ENCODE results near the gene HNMT. TPM values are rescaled to one million over a fixed set of nuclear protein-coding genes. Genes with fewer than 3 reads are reported as not detected.
"Not testable (repeated sequence)": the region's sequence is repeated elsewhere in the genome, so short reads cannot be mapped to it uniquely, and the experiment has no call there.

Gene HNMT
- total RNA-seq, 1 experiment from 2014 or later: 16.6 TPM

- no peak overlapping the region for H3K4me3 ChIP-seq
- POLR2A ChIA-PET (ENCODE audit: unreplicated experiment): no interaction called here
- H3K27ac ChIP-seq: no peak overlapping the region
- no peaks in the 10 kb centered on the region for H4K20me1 ChIP-seq (ENCODE audit: insufficient read depth)
- peaks cover 14% of the 10 kb centered on the region; the same call in 1 of the 2 replicates for H3K9me3 ChIP-seq (ENCODE audit: insufficient read depth, low read depth)
- no peaks in the 10 kb centered on the region for H3K4me1 ChIP-seq (replicated peaks; ENCODE audit: insufficient read depth)
- H2AFZ ChIP-seq: no peak overlapping the region
- no TSS peak for BruUV-seq (replicated peaks)
- TF ChIP-seq EZH2 (IDR thresholded peaks at IDR 0.05; ENCODE audit: low read depth) (no peak), CTCF (conservative IDR thresholded peaks at IDR 0.05) (no peak)
- H3K79me2 ChIP-seq (ENCODE audit: low read depth): no peaks in the 10 kb centered on the region
- no peak for DNase-seq
- H3K36me3 ChIP-seq (ENCODE audit: low read depth): no peaks in the 10 kb centered on the region
- no peaks in the 10 kb centered on the region for H3F3A ChIP-seq (ENCODE audit: insufficient read depth, low read depth)
- CTCF ChIA-PET: no interaction called here
- intact Hi-C loops (cut with micrococcal nuclease; ENCODE audit: unreplicated experiment): no loop called here
- no peak overlapping the region for H3K4me2 ChIP-seq
- no peaks in the 10 kb centered on the region for H3K27me3 ChIP-seq (ENCODE audit: insufficient read depth, low read depth)
- H3K9me2 ChIP-seq (ENCODE audit: insufficient read depth): no peaks in the 10 kb centered on the region
Observed at GRCh38 chr2:137991078-137991477, 26.8 kb downstream of the HNMT start.

- intact Hi-C loops (cut with micrococcal nuclease; ENCODE audit: unreplicated experiment): no loop called here
- POLR2A ChIA-PET (ENCODE audit: unreplicated experiment): no interaction called here
- Histone ChIP-seq H3K79me2 (ENCODE audit: low read depth) (no peaks in the 10 kb centered on the region), H2AFZ (no peak overlapping the region), H3K36me3 (ENCODE audit: low read depth) (no peaks in the 10 kb centered on the region), H3F3A (ENCODE audit: insufficient read depth, low read depth) (no peaks in the 10 kb centered on the region), H3K4me3 (no peak overlapping the region), H3K9me2 (ENCODE audit: insufficient read depth) (no peaks in the 10 kb centered on the region), H3K27ac (no peak overlapping the region), H3K9me3 (ENCODE audit: insufficient read depth, low read depth) (peaks cover 14% of the 10 kb centered on the region; the same call in 1 of the 2 replicates), H4K20me1 (ENCODE audit: insufficient read depth) (no peaks in the 10 kb centered on the region), H3K4me1 (replicated peaks; ENCODE audit: insufficient read depth) (no peaks in the 10 kb centered on the region), H3K4me2 (no peak overlapping the region), H3K27me3 (ENCODE audit: insufficient read depth, low read depth) (no peaks in the 10 kb centered on the region)
- CTCF ChIA-PET: no interaction called here
- no TSS peak for BruUV-seq (replicated peaks)
- TF ChIP-seq EZH2 (IDR thresholded peaks at IDR 0.05; ENCODE audit: low read depth): no peak
- TF ChIP-seq CTCF (conservative IDR thresholded peaks at IDR 0.05): no peak
- DNase-seq: no peak
Observed at GRCh38 chr2:137992039-137992646, 27.9 kb downstream of the HNMT start.

- H3K27me3 ChIP-seq (ENCODE audit: insufficient read depth, low read depth); POLR2A ChIA-PET (ENCODE audit: unreplicated experiment); intact Hi-C loops (cut with micrococcal nuclease; ENCODE audit: unreplicated experiment); DNase-seq; H3K4me2 ChIP-seq; H3K27ac ChIP-seq; CTCF ChIA-PET; H3K4me1 ChIP-seq (replicated peaks; ENCODE audit: insufficient read depth); H3K36me3 ChIP-seq (ENCODE audit: low read depth); BruUV-seq (replicated peaks); H2AFZ ChIP-seq; H3F3A ChIP-seq (ENCODE audit: insufficient read depth, low read depth); H3K79me2 ChIP-seq (ENCODE audit: low read depth); H3K9me2 ChIP-seq (ENCODE audit: insufficient read depth); H3K4me3 ChIP-seq; H4K20me1 ChIP-seq (ENCODE audit: insufficient read depth): not testable (repeated sequence)
- H3K9me3 ChIP-seq (ENCODE audit: insufficient read depth, low read depth): peaks cover 14% of the 10 kb centered on the region; the same call in 1 of the 2 replicates
Observed at GRCh38 chr2:137993715-137994476, 29.6 kb downstream of the HNMT start.

GRCh38 chr2:137995368-137995767, 31.1 kb downstream of the HNMT start:
- intact Hi-C loops (cut with micrococcal nuclease; ENCODE audit: unreplicated experiment): not testable (repeated sequence)

GRCh38 chr2:137996158-137996557, 31.9 kb downstream of the HNMT start:
- H3K36me3 ChIP-seq (ENCODE audit: low read depth); POLR2A ChIA-PET (ENCODE audit: unreplicated experiment); DNase-seq; H3K27ac ChIP-seq; H3K79me2 ChIP-seq (ENCODE audit: low read depth); CTCF ChIA-PET; intact Hi-C loops (cut with micrococcal nuclease; ENCODE audit: unreplicated experiment); BruUV-seq (replicated peaks); H3F3A ChIP-seq (ENCODE audit: insufficient read depth, low read depth); H3K4me2 ChIP-seq; H4K20me1 ChIP-seq (ENCODE audit: insufficient read depth); H3K27me3 ChIP-seq (ENCODE audit: insufficient read depth, low read depth); H3K4me1 ChIP-seq (replicated peaks; ENCODE audit: insufficient read depth); H2AFZ ChIP-seq; H3K9me2 ChIP-seq (ENCODE audit: insufficient read depth); H3K4me3 ChIP-seq: not testable (repeated sequence)
- peaks cover 14% of the 10 kb centered on the region; the same call in 1 of the 2 replicates for H3K9me3 ChIP-seq (ENCODE audit: insufficient read depth, low read depth)

More at GRCh38 chr2:137995368-137995767, 31.1 kb downstream of the HNMT start:
- DNase-seq; H3K4me3 ChIP-seq; BruUV-seq (replicated peaks); H4K20me1 ChIP-seq (ENCODE audit: insufficient read depth); H3K27me3 ChIP-seq (ENCODE audit: insufficient read depth, low read depth); H3K9me2 ChIP-seq (ENCODE audit: insufficient read depth); H3K4me1 ChIP-seq (replicated peaks; ENCODE audit: insufficient read depth); H3K27ac ChIP-seq; H2AFZ ChIP-seq; H3K4me2 ChIP-seq; POLR2A ChIA-PET (ENCODE audit: unreplicated experiment); H3F3A ChIP-seq (ENCODE audit: insufficient read depth, low read depth); H3K36me3 ChIP-seq (ENCODE audit: low read depth); H3K79me2 ChIP-seq (ENCODE audit: low read depth); CTCF ChIA-PET: not testable (repeated sequence)
- H3K9me3 ChIP-seq (ENCODE audit: insufficient read depth, low read depth): peaks cover 14% of the 10 kb centered on the region; the same call in 1 of the 2 replicates

All from PC-9 (cell line).